GM18858 (cell line): ENCODE results near the gene FOXO4.
"Not testable (repeated sequence)": the region's sequence is repeated elsewhere in the genome, so short reads cannot be mapped to it uniquely, and the experiment has no call there.

Experiments used
- ATAC-seq: cut with Tn5 transposase; IDR thresholded peaks from one replicate; pipeline ENCODE4 v1.9.1; 2021; ENCODE audit not compliant: unreplicated experiment

FOXO4 gene

GRCh38 chrX:71095555-71095980 is at the start of gene FOXO4:
Gene FOXO4 (plus strand): TSS chrX:71095851. CDS start chrX:71096529, 678 bp downstream.
- peak; percentile 84 for ATAC-seq

- not testable (repeated sequence) for ATAC-seq
Measured at GRCh38 chrX:71047891-71048290, 47.8 kb upstream of the FOXO4 start.

GRCh38 chrX:71052721-71053120 is 42.9 kb upstream of the FOXO4 start:
- no peak for ATAC-seq

- ATAC-seq, result peak; percentile 60
Measured at GRCh38 chrX:71053217-71053621, 42.4 kb upstream of the FOXO4 start.

GRCh38 chrX:71056867-71057266 is 38.8 kb upstream of the FOXO4 start:
- ATAC-seq, result no peak

- no peak for ATAC-seq
Measured at GRCh38 chrX:71057848-71058530, 37.7 kb upstream of the FOXO4 start.

GRCh38 chrX:71060127-71060526 is 35.5 kb upstream of the FOXO4 start:
- no peak for ATAC-seq

GRCh38 chrX:71067089-71067488 is 28.6 kb upstream of the FOXO4 start:
- ATAC-seq, result no peak

- no peak for ATAC-seq
Measured at GRCh38 chrX:71067712-71068043, 28.0 kb upstream of the FOXO4 start.

- ATAC-seq, result peak; percentile 96
Measured at GRCh38 chrX:71068044-71068918, 27.4 kb upstream of the FOXO4 start, which contains the start of gene SNX12. Gene SNX12 (minus strand): TSS chrX:71068334. CDS start chrX:71068306, 28 bp downstream.

- no peak for ATAC-seq
Measured at GRCh38 chrX:71070531-71070930, 25.1 kb upstream of the FOXO4 start.

- no peak for ATAC-seq
Measured at GRCh38 chrX:71081330-71082123, 14.1 kb upstream of the FOXO4 start.

- ATAC-seq, result no peak
Measured at GRCh38 chrX:71082124-71082647, 13.5 kb upstream of the FOXO4 start.

GRCh38 chrX:71082822-71083221 is 12.8 kb upstream of the FOXO4 start:
- no peak for ATAC-seq

- no peak for ATAC-seq
Measured at GRCh38 chrX:71085900-71086299, 9.8 kb upstream of the FOXO4 start.

GRCh38 chrX:71091263-71091662 is 4.4 kb upstream of the FOXO4 start:
- ATAC-seq, result no peak

- ATAC-seq, result no peak
Measured at GRCh38 chrX:71095033-71095432, 618 bp upstream of the FOXO4 start.

- no peak for ATAC-seq
Measured at GRCh38 chrX:71095981-71096759, 519 bp downstream of the FOXO4 start.

- no peak for ATAC-seq
Measured at GRCh38 chrX:71096760-71097032, 1.0 kb downstream of the FOXO4 start.

- no peak for ATAC-seq
Measured at GRCh38 chrX:71098302-71098701, 2.7 kb downstream of the FOXO4 start.
